ENCODE measurements around the gene TMEM232. TPM values are rescaled to one million over a fixed set of nuclear protein-coding genes. Genes with fewer than 3 reads are reported as not detected.

Gene TMEM232
- total RNA-seq, 2 donors from 2014 or later: 3.9 to 4.2 TPM

GRCh38 chr5:110545716-110546115, 180.8 kb downstream of the TMEM232 start:
- Histone ChIP-seq H3K4me1 (ENCODE audit: control insufficient read depth, insufficient read depth, low read length) (peaks cover 10% of the 10 kb centered on the region), H3K36me3 (ENCODE audit: control insufficient read depth, insufficient read depth, low read length) (no peaks in the 10 kb centered on the region), H3K9ac (ENCODE audit: extremely low read depth, low read length, poor library complexity, severe bottlenecking) (no peak overlapping the region), H3K9me3 (ENCODE audit: control insufficient read depth, low read length) (no peaks in the 10 kb centered on the region), H3K27ac (ENCODE audit: low read depth, low read length) (no peak overlapping the region), H3K27me3 (ENCODE audit: control insufficient read depth, insufficient read depth, low read length, poor library complexity, severe bottlenecking) (no peaks in the 10 kb centered on the region), H3K4me3 (ENCODE audit: low read length) (no peak overlapping the region)
- no peak overlapping the region for H3K4me3 Mint-ChIP-seq
- no peak for TF ChIP-seq CTCF (conservative IDR thresholded peaks at IDR 0.05)
- H3K36me3 Mint-ChIP-seq (ENCODE audit: low read depth): no peaks in the 10 kb centered on the region
- H3K27ac Mint-ChIP-seq: no peak overlapping the region
- H3K27me3 Mint-ChIP-seq (ENCODE audit: insufficient read depth): no peaks in the 10 kb centered on the region
- DNase-seq: no peak
- H3K4me1 Mint-ChIP-seq: peaks cover 14% of the 10 kb centered on the region
- WGBS, 2 experiments (ENCODE audit: insufficient coverage in 1 of 2, insufficient read length in 1 of 2): 86% methylated on average over 1 of the region's 1 CpG; no CpG with 5 or more reads in 1 of the 2 experiments
- no peaks in the 10 kb centered on the region for H3K9me3 Mint-ChIP-seq

GRCh38 chr5:110544603-110545002, 181.9 kb downstream of the TMEM232 start:
- no peaks in the 10 kb centered on the region for H3K9me3 Mint-ChIP-seq
- H3K27me3 Mint-ChIP-seq (ENCODE audit: insufficient read depth): no peaks in the 10 kb centered on the region
- peaks cover 16% of the 10 kb centered on the region for H3K4me1 Mint-ChIP-seq
- TF ChIP-seq CTCF (conservative IDR thresholded peaks at IDR 0.05): no peak
- WGBS, 2 experiments (ENCODE audit: insufficient coverage in 1 of 2, insufficient read length in 1 of 2): 100% methylated on average over 1 of the region's 1 CpG; no CpG with 5 or more reads in 1 of the 2 experiments
- H3K36me3 Mint-ChIP-seq (ENCODE audit: low read depth): no peaks in the 10 kb centered on the region
- no peaks in the 10 kb centered on the region for H3K27me3 ChIP-seq (ENCODE audit: control insufficient read depth, insufficient read depth, low read length, poor library complexity, severe bottlenecking)
- no peak overlapping the region for H3K4me3 ChIP-seq (ENCODE audit: low read length)
- DNase-seq: no peak
- H3K9me3 ChIP-seq (ENCODE audit: control insufficient read depth, low read length): no peaks in the 10 kb centered on the region
- no peak overlapping the region for H3K27ac Mint-ChIP-seq
- no peaks in the 10 kb centered on the region for H3K36me3 ChIP-seq (ENCODE audit: control insufficient read depth, insufficient read depth, low read length)
- no peak overlapping the region for H3K4me3 Mint-ChIP-seq
- H3K4me1 ChIP-seq (ENCODE audit: control insufficient read depth, insufficient read depth, low read length): peaks cover 11% of the 10 kb centered on the region
- no peak overlapping the region for H3K27ac ChIP-seq (ENCODE audit: low read depth, low read length)
- H3K9ac ChIP-seq (ENCODE audit: extremely low read depth, low read length, poor library complexity, severe bottlenecking): no peak overlapping the region

GRCh38 chr5:110542949-110543348, 183.5 kb downstream of the TMEM232 start:
- Histone ChIP-seq H3K9me3 (ENCODE audit: control insufficient read depth, low read length) (no peaks in the 10 kb centered on the region), H3K4me3 (ENCODE audit: low read length) (no peak overlapping the region), H3K4me1 (ENCODE audit: control insufficient read depth, insufficient read depth, low read length) (peaks cover 11% of the 10 kb centered on the region), H3K9ac (ENCODE audit: extremely low read depth, low read length, poor library complexity, severe bottlenecking) (no peak overlapping the region), H3K36me3 (ENCODE audit: control insufficient read depth, insufficient read depth, low read length) (no peaks in the 10 kb centered on the region), H3K27ac (ENCODE audit: low read depth, low read length) (no peak overlapping the region), H3K27me3 (ENCODE audit: control insufficient read depth, insufficient read depth, low read length, poor library complexity, severe bottlenecking) (peaks cover 4% of the 10 kb centered on the region)
- TF ChIP-seq CTCF (conservative IDR thresholded peaks at IDR 0.05): no peak
- Mint-ChIP-seq H3K9me3 (no peaks in the 10 kb centered on the region), H3K4me1 (peaks cover 16% of the 10 kb centered on the region), H3K36me3 (ENCODE audit: low read depth) (no peaks in the 10 kb centered on the region), H3K27ac (no peak overlapping the region), H3K27me3 (ENCODE audit: insufficient read depth) (no peaks in the 10 kb centered on the region), H3K4me3 (no peak overlapping the region)
- DNase-seq: no peak
- WGBS, 2 experiments (ENCODE audit: insufficient coverage in 1 of 2, insufficient read length in 1 of 2): 94 to 100% methylated on average over 1 to 3 of the region's 3 CpGs

Measured in endodermal cell (in vitro differentiated cells).